ENCODE results near the gene CASP8.
"Not testable (repeated sequence)": the region's sequence is repeated elsewhere in the genome, so short reads cannot be mapped to it uniquely, and the experiment has no call there.

The CASP8 gene

GRCh38 chr2:201280191-201281040 is 20.1 kb downstream of the CASP8 start:
- H4K91ac ChIP-seq (ENCODE audit: low read length): no peak overlapping the region
- H3K4me2 ChIP-seq (ENCODE audit: low read length, poor library complexity, severe bottlenecking): no peak overlapping the region
- H2AK5ac ChIP-seq (ENCODE audit: low read length, severe bottlenecking): no peak overlapping the region
- H2AFZ ChIP-seq (ENCODE audit: low read depth, low read length): no peak overlapping the region
- H3K79me1 ChIP-seq (replicated peaks; ENCODE audit: low read length, poor library complexity, severe bottlenecking): no peaks in the 10 kb centered on the region
- no peak overlapping the region for H3K23ac ChIP-seq (ENCODE audit: low read length in 2 of 2)
- no peak overlapping the region for H2BK12ac ChIP-seq (ENCODE audit: low read length in 2 of 2)
- no peak overlapping the region for H3K9ac ChIP-seq (ENCODE audit: low read length)
- H3K27ac ChIP-seq (ENCODE audit: low read length, poor library complexity, severe bottlenecking): no peak overlapping the region
- H2BK5ac ChIP-seq (ENCODE audit: low read depth, low read length, poor library complexity, severe bottlenecking): no peak overlapping the region
- no peak overlapping the region for H3K14ac ChIP-seq (ENCODE audit: low read length in 2 of 2)
- DNase-seq: no peak
- H3K18ac ChIP-seq (ENCODE audit: low read depth in 1 of 2, low read length in 2 of 2): no peak overlapping the region
- H3K36me3 ChIP-seq (ENCODE audit: control insufficient read depth in 1 of 2, insufficient read depth in 2 of 2, low read depth in 1 of 2, low read length in 2 of 2): peaks cover 14 to 41% of the 10 kb centered on the region in 2 experiments
- H2BK15ac ChIP-seq (ENCODE audit: low read depth, poor library complexity, severe bottlenecking): no peak overlapping the region
- no peaks in the 10 kb centered on the region for H3K4me1 ChIP-seq (ENCODE audit: control insufficient read depth, insufficient read depth, low read depth, low read length)
- no peaks in the 10 kb centered on the region for H3K27me3 ChIP-seq (ENCODE audit: control insufficient read depth in 1 of 2, insufficient read depth in 1 of 2, low read length in 2 of 2)
- H2BK120ac ChIP-seq (ENCODE audit: low read depth, low read length): no peak overlapping the region
- 100% methylated on average over 1 of the region's 3 CpGs for WGBS
- no peak overlapping the region for H3K4me3 ChIP-seq (ENCODE audit: insufficient read depth in 1 of 2, low read depth in 1 of 2, low read length in 2 of 2)
- no peaks in the 10 kb centered on the region for H3K9me3 ChIP-seq (ENCODE audit: control insufficient read depth, low read length)
- H4K8ac ChIP-seq (ENCODE audit: low read length): no peak overlapping the region
- no peak overlapping the region for H3K4ac ChIP-seq (ENCODE audit: low read depth in 1 of 2, low read length in 2 of 2)

GRCh38 chr2:201285499-201285898 is 25.2 kb downstream of the CASP8 start:
- H3K9ac ChIP-seq (ENCODE audit: low read length): no peak overlapping the region
- no peaks in the 10 kb centered on the region for H3K4me1 ChIP-seq (ENCODE audit: control insufficient read depth, insufficient read depth, low read depth, low read length)
- no peak overlapping the region for H3K23ac ChIP-seq (ENCODE audit: low read length in 2 of 2)
- no peak overlapping the region for H3K14ac ChIP-seq (ENCODE audit: low read length in 2 of 2)
- H2BK12ac ChIP-seq (ENCODE audit: low read length in 2 of 2): no peak overlapping the region
- H3K4me3 ChIP-seq (ENCODE audit: insufficient read depth in 1 of 2, low read depth in 1 of 2, low read length in 2 of 2): no peak overlapping the region
- WGBS: 100% methylated on average over 1 of the region's 1 CpG
- H2BK120ac ChIP-seq (ENCODE audit: low read depth, low read length): no peak overlapping the region
- H4K8ac ChIP-seq (ENCODE audit: low read length): no peak overlapping the region
- H3K4me2 ChIP-seq (ENCODE audit: low read length, poor library complexity, severe bottlenecking): no peak overlapping the region
- peaks cover 21 to 51% of the 10 kb centered on the region in 2 experiments for H3K36me3 ChIP-seq (ENCODE audit: control insufficient read depth in 1 of 2, insufficient read depth in 2 of 2, low read depth in 1 of 2, low read length in 2 of 2)
- DNase-seq: no peak
- peaks cover 8% of the 10 kb centered on the region for H3K79me1 ChIP-seq (replicated peaks; ENCODE audit: low read length, poor library complexity, severe bottlenecking)
- H4K91ac ChIP-seq (ENCODE audit: low read length): no peak overlapping the region
- H3K18ac ChIP-seq (ENCODE audit: low read depth in 1 of 2, low read length in 2 of 2): no peak overlapping the region
- H3K4ac ChIP-seq (ENCODE audit: low read depth in 1 of 2, low read length in 2 of 2): no peak overlapping the region
- H2BK5ac ChIP-seq (ENCODE audit: low read depth, low read length, poor library complexity, severe bottlenecking): no peak overlapping the region
- H2BK15ac ChIP-seq (ENCODE audit: low read depth, poor library complexity, severe bottlenecking): no peak overlapping the region
- no peak overlapping the region for H2AK5ac ChIP-seq (ENCODE audit: low read length, severe bottlenecking)
- no peak overlapping the region for H3K27ac ChIP-seq (ENCODE audit: low read length, poor library complexity, severe bottlenecking)
- no peaks in the 10 kb centered on the region for H3K9me3 ChIP-seq (ENCODE audit: control insufficient read depth, low read length)
- H3K27me3 ChIP-seq (ENCODE audit: control insufficient read depth in 1 of 2, insufficient read depth in 1 of 2, low read length in 2 of 2): no peaks in the 10 kb centered on the region
- H2AFZ ChIP-seq (ENCODE audit: low read depth, low read length): no peak overlapping the region

- H2BK5ac ChIP-seq (ENCODE audit: low read depth, low read length, poor library complexity, severe bottlenecking); H3K27me3 ChIP-seq (ENCODE audit: control insufficient read depth in 1 of 2, insufficient read depth in 1 of 2, low read length in 2 of 2); H2AK5ac ChIP-seq (ENCODE audit: low read length, severe bottlenecking); H3K4me1 ChIP-seq (ENCODE audit: control insufficient read depth, insufficient read depth, low read depth, low read length); H2BK120ac ChIP-seq (ENCODE audit: low read depth, low read length); H3K4me3 ChIP-seq (ENCODE audit: insufficient read depth in 1 of 2, low read depth in 1 of 2, low read length in 2 of 2); H4K91ac ChIP-seq (ENCODE audit: low read length); DNase-seq; H3K4me2 ChIP-seq (ENCODE audit: low read length, poor library complexity, severe bottlenecking); H2BK15ac ChIP-seq (ENCODE audit: low read depth, poor library complexity, severe bottlenecking); H3K79me1 ChIP-seq (replicated peaks; ENCODE audit: low read length, poor library complexity, severe bottlenecking); H3K27ac ChIP-seq (ENCODE audit: low read length, poor library complexity, severe bottlenecking); H3K23ac ChIP-seq (ENCODE audit: low read length in 2 of 2); H2BK12ac ChIP-seq (ENCODE audit: low read length in 2 of 2); H3K9me3 ChIP-seq (ENCODE audit: control insufficient read depth, low read length); H3K14ac ChIP-seq (ENCODE audit: low read length in 2 of 2); H3K4ac ChIP-seq (ENCODE audit: low read depth in 1 of 2, low read length in 2 of 2); H3K18ac ChIP-seq (ENCODE audit: low read depth in 1 of 2, low read length in 2 of 2); H3K9ac ChIP-seq (ENCODE audit: low read length); H4K8ac ChIP-seq (ENCODE audit: low read length); H2AFZ ChIP-seq (ENCODE audit: low read depth, low read length): not testable (repeated sequence)
- H3K36me3 ChIP-seq (ENCODE audit: control insufficient read depth in 1 of 2, insufficient read depth in 2 of 2, low read depth in 1 of 2, low read length in 2 of 2): peaks cover 19 to 43% of the 10 kb centered on the region in 2 experiments
- 90% methylated on average over 15 of the region's 15 CpGs for WGBS
Measured at GRCh38 chr2:201290457-201291148, 30.3 kb downstream of the CASP8 start.

GRCh38 chr2:201298462-201299052 is 38.2 kb downstream of the CASP8 start:
- 67% methylated on average over 2 of the region's 3 CpGs for WGBS
- Histone ChIP-seq H3K9ac (ENCODE audit: low read length) (no peak overlapping the region), H3K4me2 (ENCODE audit: low read length, poor library complexity, severe bottlenecking) (no peak overlapping the region), H3K18ac (ENCODE audit: low read depth in 1 of 2, low read length in 2 of 2) (no peak overlapping the region), H3K27me3 (ENCODE audit: control insufficient read depth in 1 of 2, insufficient read depth in 1 of 2, low read length in 2 of 2) (no peaks in the 10 kb centered on the region), H4K8ac (ENCODE audit: low read length) (no peak overlapping the region), H2BK120ac (ENCODE audit: low read depth, low read length) (no peak overlapping the region), H2BK5ac (ENCODE audit: low read depth, low read length, poor library complexity, severe bottlenecking) (no peak overlapping the region), H3K36me3 (ENCODE audit: control insufficient read depth in 1 of 2, insufficient read depth in 2 of 2, low read depth in 1 of 2, low read length in 2 of 2) (peaks cover 6 to 9% of the 10 kb centered on the region in 2 experiments), H3K27ac (ENCODE audit: low read length, poor library complexity, severe bottlenecking) (no peak overlapping the region), H3K4me3 (ENCODE audit: insufficient read depth in 1 of 2, low read depth in 1 of 2, low read length in 2 of 2) (no peak overlapping the region), H4K91ac (ENCODE audit: low read length) (no peak overlapping the region), H3K4me1 (ENCODE audit: control insufficient read depth, insufficient read depth, low read depth, low read length) (no peaks in the 10 kb centered on the region), H3K23ac (ENCODE audit: low read length in 2 of 2) (no peak overlapping the region), H2BK15ac (ENCODE audit: low read depth, poor library complexity, severe bottlenecking) (no peak overlapping the region), H3K14ac (ENCODE audit: low read length in 2 of 2) (no peak overlapping the region), H2BK12ac (ENCODE audit: low read length in 2 of 2) (no peak overlapping the region), H3K4ac (ENCODE audit: low read depth in 1 of 2, low read length in 2 of 2) (no peak overlapping the region), H2AFZ (ENCODE audit: low read depth, low read length) (no peak overlapping the region), H3K79me1 (replicated peaks; ENCODE audit: low read length, poor library complexity, severe bottlenecking) (no peaks in the 10 kb centered on the region), H2AK5ac (ENCODE audit: low read length, severe bottlenecking) (no peak overlapping the region), H3K9me3 (ENCODE audit: control insufficient read depth, low read length) (no peaks in the 10 kb centered on the region)
- no peak for DNase-seq

All from mesenchymal stem cell (in vitro differentiated cells and primary cell).